ENCODE data around the gene FOXJ1. TPM values are rescaled to one million over a fixed set of nuclear protein-coding genes. Genes with fewer than 3 reads are reported as not detected.

The FOXJ1 gene
- total RNA-seq, 2 donors from 2014 or later = 17.8 to 23.6 TPM

DNA sequence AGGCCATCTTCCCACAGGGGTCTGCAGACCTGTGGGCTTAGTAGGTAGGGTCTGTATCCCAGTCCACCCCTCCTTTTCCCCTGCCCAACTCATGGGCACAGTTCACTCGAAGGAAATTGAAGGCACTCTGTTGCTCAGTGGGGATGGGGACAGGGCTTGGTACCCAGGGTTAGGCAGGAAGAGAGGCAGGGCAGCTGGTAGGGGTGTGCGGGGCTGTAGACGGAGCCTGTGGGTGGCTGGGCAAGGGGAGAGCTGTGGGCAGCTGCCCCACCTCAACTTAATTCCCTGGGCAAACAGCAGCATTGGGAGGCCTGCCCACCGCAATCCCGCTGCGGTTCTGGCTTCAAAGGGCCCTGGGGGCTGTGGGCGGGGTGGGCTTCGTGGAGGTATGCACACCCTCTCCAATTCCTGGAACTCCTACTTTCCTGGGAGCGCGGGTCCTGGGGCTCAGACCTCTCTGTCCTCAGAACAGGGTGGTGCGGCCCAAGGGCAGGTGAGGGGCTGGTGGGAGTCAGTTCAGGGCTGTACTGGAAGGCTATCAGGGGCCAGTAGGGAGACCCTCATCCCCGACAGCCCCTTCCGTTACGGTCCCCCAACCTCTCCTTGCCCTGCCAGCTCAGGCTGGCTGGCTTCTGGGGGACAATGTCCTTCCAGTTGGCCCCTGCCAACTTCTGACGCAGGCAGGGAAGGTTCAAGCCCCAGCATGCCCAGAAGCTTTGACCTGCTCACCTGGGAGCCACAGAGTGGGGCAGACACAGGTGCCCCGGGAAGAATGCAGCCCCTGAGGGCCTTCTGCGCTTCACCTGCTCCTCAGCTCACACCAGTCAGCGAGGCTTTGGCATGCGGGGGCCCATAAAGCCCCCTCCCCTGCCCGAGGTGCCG, 9.1 kb downstream of the FOXJ1 start:
- Histone ChIP-seq H3K4me1 (ENCODE audit: control insufficient read depth, insufficient read depth, low read length) (peaks cover 22% of the 10 kb centered on the region), H3K27ac (ENCODE audit: low read depth, low read length) (no peak overlapping the region), H3K27me3 (ENCODE audit: control insufficient read depth, insufficient read depth, low read length, poor library complexity, severe bottlenecking) (peaks cover 29% of the 10 kb centered on the region), H3K36me3 (ENCODE audit: control insufficient read depth, insufficient read depth, low read length) (no peaks in the 10 kb centered on the region), H3K4me3 (ENCODE audit: low read length) (no peak overlapping the region), H3K9me3 (ENCODE audit: control insufficient read depth, low read length) (no peaks in the 10 kb centered on the region), H3K9ac (ENCODE audit: extremely low read depth, low read length, poor library complexity, severe bottlenecking) (no peak overlapping the region)
- no peak for DNase-seq
- Mint-ChIP-seq H3K27me3 (ENCODE audit: insufficient read depth) (peaks cover 68% of the 10 kb centered on the region), H3K36me3 (ENCODE audit: low read depth) (peaks cover 3% of the 10 kb centered on the region), H3K4me1 (peaks cover 41% of the 10 kb centered on the region), H3K4me3 (peak overlapping the region; percentile 40), H3K27ac (peak overlapping the region; percentile 81), H3K9me3 (no peaks in the 10 kb centered on the region)
- TF ChIP-seq, protein P1, sequence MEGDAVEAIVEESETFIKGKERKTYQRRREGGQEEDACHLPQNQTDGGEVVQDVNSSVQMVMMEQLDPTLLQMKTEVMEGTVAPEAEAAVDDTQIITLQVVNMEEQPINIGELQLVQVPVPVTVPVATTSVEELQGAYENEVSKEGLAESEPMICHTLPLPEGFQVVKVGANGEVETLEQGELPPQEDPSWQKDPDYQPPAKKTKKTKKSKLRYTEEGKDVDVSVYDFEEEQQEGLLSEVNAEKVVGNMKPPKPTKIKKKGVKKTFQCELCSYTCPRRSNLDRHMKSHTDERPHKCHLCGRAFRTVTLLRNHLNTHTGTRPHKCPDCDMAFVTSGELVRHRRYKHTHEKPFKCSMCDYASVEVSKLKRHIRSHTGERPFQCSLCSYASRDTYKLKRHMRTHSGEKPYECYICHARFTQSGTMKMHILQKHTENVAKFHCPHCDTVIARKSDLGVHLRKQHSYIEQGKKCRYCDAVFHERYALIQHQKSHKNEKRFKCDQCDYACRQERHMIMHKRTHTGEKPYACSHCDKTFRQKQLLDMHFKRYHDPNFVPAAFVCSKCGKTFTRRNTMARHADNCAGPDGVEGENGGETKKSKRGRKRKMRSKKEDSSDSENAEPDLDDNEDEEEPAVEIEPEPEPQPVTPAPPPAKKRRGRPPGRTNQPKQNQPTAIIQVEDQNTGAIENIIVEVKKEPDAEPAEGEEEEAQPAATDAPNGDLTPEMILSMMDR (conservative IDR thresholded peaks at IDR 0.05) = no peak
- 46 to 75% methylated on average over 4 to 20 of the region's 21 CpGs for WGBS, 2 experiments (ENCODE audit: insufficient coverage in 1 of 2, insufficient read length in 1 of 2)

DNA sequence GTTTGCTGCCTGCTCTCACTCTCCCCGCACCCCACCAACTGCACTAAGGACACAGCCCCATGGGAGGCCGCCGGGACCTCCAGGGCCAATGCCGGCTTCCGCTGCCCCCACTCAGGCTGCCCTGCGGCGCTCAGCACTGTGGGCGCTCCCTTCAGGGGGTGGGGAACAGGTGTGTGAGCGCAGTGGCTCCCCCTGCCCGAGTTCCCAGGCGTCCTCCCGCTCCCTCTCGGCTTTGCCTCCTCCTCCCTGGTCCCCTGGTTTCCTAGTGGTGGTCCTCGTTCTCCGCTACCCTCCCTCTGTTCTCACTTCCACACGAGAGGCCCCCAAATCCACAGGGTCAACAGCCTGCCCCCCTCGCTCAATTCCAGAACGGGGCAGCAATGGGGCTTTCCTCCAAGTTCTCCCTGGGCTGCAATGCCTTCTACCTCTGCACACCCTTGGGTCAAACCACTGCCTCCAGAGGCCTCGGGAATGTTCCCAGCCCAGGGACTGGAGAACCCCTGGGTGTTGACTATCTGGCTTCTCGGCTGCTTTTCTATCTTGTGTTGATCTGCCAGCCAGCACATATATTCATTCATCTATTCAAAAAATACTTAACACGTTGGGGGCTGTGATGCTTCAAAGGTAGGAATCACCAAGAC, 9.9 kb downstream of the FOXJ1 start:
- H3K36me3 Mint-ChIP-seq (ENCODE audit: low read depth) = no peaks in the 10 kb centered on the region
- H3K9ac ChIP-seq (ENCODE audit: extremely low read depth, low read length, poor library complexity, severe bottlenecking) = no peak overlapping the region
- H3K36me3 ChIP-seq (ENCODE audit: control insufficient read depth, insufficient read depth, low read length) = no peaks in the 10 kb centered on the region
- peak overlapping the region; percentile 40 for H3K4me3 Mint-ChIP-seq
- no peaks in the 10 kb centered on the region for H3K9me3 Mint-ChIP-seq
- peaks cover 17% of the 10 kb centered on the region for H3K4me1 ChIP-seq (ENCODE audit: control insufficient read depth, insufficient read depth, low read length)
- DNase-seq = peak; percentile 72
- H3K27ac ChIP-seq (ENCODE audit: low read depth, low read length) = no peak overlapping the region
- no peak overlapping the region for H3K27ac Mint-ChIP-seq
- H3K4me1 Mint-ChIP-seq = peaks cover 35% of the 10 kb centered on the region
- TF ChIP-seq, protein P1 (conservative IDR thresholded peaks at IDR 0.05) = no peak
- peaks cover 66% of the 10 kb centered on the region for H3K27me3 Mint-ChIP-seq (ENCODE audit: insufficient read depth)
- WGBS, 2 experiments (ENCODE audit: insufficient coverage in 1 of 2, insufficient read length in 1 of 2) = 75 to 76% methylated on average over 18 to 21 of the region's 21 CpGs
- no peak overlapping the region for H3K4me3 ChIP-seq (ENCODE audit: low read length)
- H3K9me3 ChIP-seq (ENCODE audit: control insufficient read depth, low read length) = no peaks in the 10 kb centered on the region
- peaks cover 22% of the 10 kb centered on the region for H3K27me3 ChIP-seq (ENCODE audit: control insufficient read depth, insufficient read depth, low read length, poor library complexity, severe bottlenecking)

DNA sequence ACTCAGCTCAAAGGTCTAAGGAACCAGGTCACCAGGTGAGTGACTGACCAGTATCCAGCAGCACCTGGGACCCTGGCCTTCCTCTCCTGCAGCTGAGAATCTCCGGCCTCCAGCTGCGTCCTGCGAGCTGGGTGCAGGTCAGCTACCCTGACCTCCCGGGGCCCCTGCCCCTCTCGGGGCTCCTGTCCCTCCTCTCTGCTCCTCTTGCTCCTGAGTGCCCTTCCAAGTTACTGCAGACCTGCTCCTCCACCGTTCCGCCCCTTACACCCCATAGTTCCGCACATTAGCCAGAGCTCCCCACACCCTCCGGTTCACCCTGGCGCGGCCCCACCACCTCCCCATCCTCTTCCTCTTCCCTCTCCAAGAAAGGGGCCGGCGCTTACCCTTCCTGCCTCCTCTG, 10.6 kb downstream of the FOXJ1 start:
- DNase-seq = peak; percentile 69
- H3K9me3 ChIP-seq (ENCODE audit: control insufficient read depth, low read length) = no peaks in the 10 kb centered on the region
- no peak overlapping the region for H3K27ac ChIP-seq (ENCODE audit: low read depth, low read length)
- Mint-ChIP-seq H3K27me3 (ENCODE audit: insufficient read depth) (peaks cover 60% of the 10 kb centered on the region), H3K9me3 (no peaks in the 10 kb centered on the region), H3K27ac (no peak overlapping the region), H3K4me1 (peaks cover 31% of the 10 kb centered on the region), H3K4me3 (peak overlapping the region; percentile 40), H3K36me3 (ENCODE audit: low read depth) (no peaks in the 10 kb centered on the region)
- WGBS, 2 experiments (ENCODE audit: insufficient coverage in 1 of 2, insufficient read length in 1 of 2) = 77 to 94% methylated on average over 6 to 13 of the region's 13 CpGs
- TF ChIP-seq, protein P1 (conservative IDR thresholded peaks at IDR 0.05) = no peak
- no peak overlapping the region for H3K9ac ChIP-seq (ENCODE audit: extremely low read depth, low read length, poor library complexity, severe bottlenecking)
- peaks cover 15% of the 10 kb centered on the region for H3K27me3 ChIP-seq (ENCODE audit: control insufficient read depth, insufficient read depth, low read length, poor library complexity, severe bottlenecking)
- H3K36me3 ChIP-seq (ENCODE audit: control insufficient read depth, insufficient read depth, low read length) = no peaks in the 10 kb centered on the region
- H3K4me1 ChIP-seq (ENCODE audit: control insufficient read depth, insufficient read depth, low read length) = peaks cover 17% of the 10 kb centered on the region
- no peak overlapping the region for H3K4me3 ChIP-seq (ENCODE audit: low read length)
